CD4-positive, CD25-positive, alpha-beta regulatory T cell (primary cell): ENCODE results near the gene USP46. TPM values are rescaled to one million over a fixed set of nuclear protein-coding genes. Genes with fewer than 3 reads are reported as not detected.

ENCODE experiments used
- ATAC-seq, 2 donors: fragments of 150-1000 bp; cut with Tn5 transposase; one replicate each; pipeline ENCODE4 v1.10.0; 2021; ENCODE audit warnings: low read depth in 2 of 2, moderate number of reproducible peaks in 2 of 2, moderate library complexity in 1 of 2
- DNase-seq, 3 donors: peaks; one replicate each; pipeline versions ENCODE4 v3.0.0 to v3.0.0-alpha.2; 2012 to 2022; ENCODE audit warnings: mixed read lengths in 1 of 3
- H3K27ac ChIP-seq: one replicate; pipeline ENCODE4 v1.7.0; 2013; ENCODE audit warnings: mild to moderate bottlenecking, low read length; ENCODE audit not compliant: insufficient read depth, poor library complexity, severe bottlenecking
- H3K27me3 ChIP-seq: one replicate; pipeline ENCODE4 v1.7.0; 2013; ENCODE audit warnings: low read length; ENCODE audit not compliant: control insufficient read depth, insufficient read depth
- H3K36me3 ChIP-seq: one replicate; pipeline ENCODE4 v1.7.0; 2013; ENCODE audit warnings: mild to moderate bottlenecking, low read length, moderate library complexity; ENCODE audit not compliant: control insufficient read depth, insufficient read depth
- H3K4me1 ChIP-seq: 2 replicates; pipeline ENCODE4 v1.7.0; 2013; ENCODE audit warnings: mild to moderate bottlenecking, low read length; ENCODE audit not compliant: insufficient read depth, control insufficient read depth, poor library complexity, severe bottlenecking
- H3K4me3 ChIP-seq: one replicate; pipeline ENCODE4 v1.7.0; 2013; ENCODE audit warnings: low read depth, mild to moderate bottlenecking, low read length, moderate library complexity
- H3K9me3 ChIP-seq, 2 experiments: 1 replicate in 1 of 2; 2 replicates in 1 of 2; pipeline ENCODE4 v1.7.0; 2013; ENCODE audit warnings: low read length in 2 of 2, mild to moderate bottlenecking in 1 of 2, moderate library complexity in 1 of 2; ENCODE audit not compliant: control insufficient read depth in 2 of 2
- H3K27ac Mint-ChIP-seq, 3 donors: one replicate each; pipeline ENCODE4 v1.8.0; 2020 to 2022; ENCODE audit warnings: mild to moderate bottlenecking in 3 of 3, mixed read lengths in 3 of 3, moderate library complexity in 2 of 3
- H3K27me3 Mint-ChIP-seq: one replicate; pipeline ENCODE4 v1.8.0; 2022; ENCODE audit warnings: mild to moderate bottlenecking, mixed read lengths
- H3K36me3 Mint-ChIP-seq: one replicate; pipeline ENCODE4 v1.8.0; 2020; ENCODE audit warnings: mixed read lengths
- H3K4me1 Mint-ChIP-seq, 4 donors: one replicate each; pipeline ENCODE4 v1.8.0; 2020 to 2022; ENCODE audit warnings: mixed read lengths in 4 of 4, mild to moderate bottlenecking in 1 of 4
- H3K4me3 Mint-ChIP-seq, 4 donors: one replicate each; pipeline ENCODE4 v1.8.0; 2020 to 2022; ENCODE audit warnings: mild to moderate bottlenecking in 4 of 4, mixed read lengths in 4 of 4, moderate library complexity in 3 of 4
- H3K9me3 Mint-ChIP-seq, 7 donors: one replicate each; pipeline ENCODE4 v1.8.0; 2020 to 2022; ENCODE audit warnings: mixed read lengths in 7 of 7, mild to moderate bottlenecking in 3 of 7, moderate library complexity in 2 of 7
- polyA plus RNA-seq, 4 donors: library from polyadenylated mRNA; unstranded; fragments of 300-500 nt; fragmentation: Illumina TruSeq; gene quantifications; one replicate each; pipeline ENCODE4 v1.2.3, GENCODE V29; 2021
- total RNA-seq: library from RNA; stranded (reverse); gene quantifications from one replicate; pipeline ENCODE4 v1.2.3, GENCODE V29; 2022

The USP46 gene
- total and polyA plus RNA-seq, 5 donors from 2014 or later = 0.32 to 9.6 (median 1.7) TPM

GRCh38 chr4:52617336-52618020 lies 41.6 kb downstream of the USP46 start:
- Histone ChIP-seq H3K27ac (no peak overlapping the region), H3K4me3 (no peak overlapping the region), H3K27me3 (no peaks in the 10 kb centered on the region), H3K9me3 (no peaks in the 10 kb centered on the region), H3K36me3 (no peaks in the 10 kb centered on the region), H3K4me1 (peaks cover 4% of the 10 kb centered on the region)
- peak in 1 of 3 donors; percentile 28 for DNase-seq
- Mint-ChIP-seq H3K4me3 (peak overlapping the region in 2 of 4 donors; percentile 29 to 47), H3K9me3 (no peaks in the 10 kb centered on the region), H3K36me3 (no peaks in the 10 kb centered on the region), H3K27me3 (peaks cover 4% of the 10 kb centered on the region), H3K4me1 (peaks cover 0 to 12% (median 7%) of the 10 kb centered on the region in 4 donors), H3K27ac (peak overlapping the region in 1 of 3 donors; percentile 44)
- no peak for ATAC-seq

DNA sequence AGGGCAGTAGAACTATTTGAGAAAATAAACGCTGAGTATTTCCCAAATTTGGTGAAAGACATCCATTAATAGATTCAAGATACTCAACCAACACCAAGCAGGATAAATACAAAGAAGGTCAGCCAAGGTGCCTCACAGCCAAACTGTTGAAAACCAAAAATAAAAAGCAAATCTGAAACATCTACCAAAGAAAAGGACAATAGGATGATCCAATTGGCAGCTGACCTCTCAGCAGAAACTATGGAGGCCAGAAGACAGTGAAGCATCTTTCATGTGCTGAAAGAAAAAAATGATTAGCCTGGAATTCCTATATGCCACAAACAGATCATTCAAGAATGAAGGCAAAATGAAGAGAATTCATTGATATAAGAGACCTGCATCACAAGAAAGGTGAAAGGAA lies 44.9 kb downstream of the USP46 start:
- no peaks in the 10 kb centered on the region for H3K9me3 ChIP-seq

GRCh38 chr4:52612341-52612740 lies 46.8 kb downstream of the USP46 start:
- H3K4me1 Mint-ChIP-seq = peaks cover 0 to 8% (median 4%) of the 10 kb centered on the region in 4 donors
- Histone ChIP-seq H3K9me3 (no peaks in the 10 kb centered on the region), H3K36me3 (no peaks in the 10 kb centered on the region), H3K4me1 (peaks cover under 1% of the 10 kb centered on the region), H3K27ac (no peak overlapping the region), H3K4me3 (no peak overlapping the region), H3K27me3 (no peaks in the 10 kb centered on the region)
- DNase-seq = no peak
- no peak overlapping the region for H3K4me3 Mint-ChIP-seq
- peaks cover 4% of the 10 kb centered on the region for H3K27me3 Mint-ChIP-seq
- no peak for ATAC-seq
- peaks cover 0 to 2% (median 0%) of the 10 kb centered on the region in 7 donors for H3K9me3 Mint-ChIP-seq
- no peak overlapping the region for H3K27ac Mint-ChIP-seq
- H3K36me3 Mint-ChIP-seq = peaks cover 6% of the 10 kb centered on the region

More for the DNA sequence above, 44.9 kb downstream of the USP46 start:
- no peak overlapping the region for H3K4me3 Mint-ChIP-seq
- Histone ChIP-seq H3K27ac (no peak overlapping the region), H3K36me3 (no peaks in the 10 kb centered on the region), H3K4me3 (no peak overlapping the region), H3K27me3 (no peaks in the 10 kb centered on the region), H3K4me1 (peaks cover 4% of the 10 kb centered on the region)
- DNase-seq (no peak), ATAC-seq (no peak)
- peaks cover 4% of the 10 kb centered on the region for H3K27me3 Mint-ChIP-seq
- peaks cover 5% of the 10 kb centered on the region for H3K36me3 Mint-ChIP-seq
- peaks cover 0 to 13% (median 7%) of the 10 kb centered on the region in 4 donors for H3K4me1 Mint-ChIP-seq
- H3K27ac Mint-ChIP-seq = no peak overlapping the region
- H3K9me3 Mint-ChIP-seq = peaks cover 0 to 2% (median 0%) of the 10 kb centered on the region in 7 donors

GRCh38 chr4:52611030-52611555 lies 48.0 kb downstream of the USP46 start:
- Histone ChIP-seq H3K4me1 (no peaks in the 10 kb centered on the region), H3K27ac (no peak overlapping the region), H3K9me3 (no peaks in the 10 kb centered on the region), H3K4me3 (no peak overlapping the region), H3K27me3 (no peaks in the 10 kb centered on the region), H3K36me3 (no peaks in the 10 kb centered on the region)
- DNase-seq (no peak), ATAC-seq (no peak)
- Mint-ChIP-seq H3K27me3 (peaks cover 4% of the 10 kb centered on the region), H3K36me3 (peaks cover 17% of the 10 kb centered on the region), H3K4me1 (peaks cover 0 to 4% (median 2%) of the 10 kb centered on the region in 4 donors), H3K9me3 (peaks cover 0 to 5% (median 0%) of the 10 kb centered on the region in 7 donors), H3K4me3 (no peak overlapping the region), H3K27ac (no peak overlapping the region)

DNA sequence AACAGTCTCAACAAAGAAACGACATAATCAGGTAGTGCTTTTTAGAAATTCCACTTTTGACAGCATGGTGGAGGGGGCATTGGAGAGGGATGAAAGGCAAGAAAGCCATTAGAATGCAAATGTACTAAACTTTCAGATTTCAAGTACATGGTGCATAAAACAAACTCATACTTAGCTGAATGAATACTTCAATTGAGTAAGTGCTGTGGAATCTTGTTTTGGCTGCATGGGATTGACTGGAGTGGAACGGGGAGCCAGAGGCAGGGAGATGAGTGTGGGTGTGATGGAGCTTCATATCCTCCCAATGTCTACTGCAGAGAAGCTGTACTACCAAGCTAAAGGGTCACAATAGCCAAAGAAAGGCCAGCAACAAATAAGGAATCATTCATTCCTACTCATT lies 52.4 kb downstream of the USP46 start:
- DNase-seq = no peak
- Histone ChIP-seq H3K27me3 (no peaks in the 10 kb centered on the region), H3K36me3 (peaks cover 4% of the 10 kb centered on the region), H3K4me1 (no peaks in the 10 kb centered on the region), H3K4me3 (no peak overlapping the region), H3K27ac (no peak overlapping the region), H3K9me3 (no peaks in the 10 kb centered on the region)
- Mint-ChIP-seq H3K27ac (no peak overlapping the region), H3K4me1 (no peaks in the 10 kb centered on the region), H3K27me3 (no peaks in the 10 kb centered on the region), H3K9me3 (peaks cover 0 to 6% (median 1%) of the 10 kb centered on the region in 7 donors), H3K36me3 (peaks cover 20% of the 10 kb centered on the region), H3K4me3 (no peak overlapping the region)
- ATAC-seq = no peak

- H3K4me1 ChIP-seq = no peaks in the 10 kb centered on the region
- peaks cover 0 to 6% (median 1%) of the 10 kb centered on the region in 7 donors for H3K9me3 Mint-ChIP-seq
- H3K4me1 Mint-ChIP-seq = no peaks in the 10 kb centered on the region
- no peaks in the 10 kb centered on the region for H3K27me3 ChIP-seq
- H3K27me3 Mint-ChIP-seq = no peaks in the 10 kb centered on the region
- peaks cover 20% of the 10 kb centered on the region for H3K36me3 Mint-ChIP-seq
- H3K27ac Mint-ChIP-seq = peak overlapping the region in 1 of 3 donors; percentile 5
- no peak overlapping the region for H3K27ac ChIP-seq
- no peak overlapping the region for H3K4me3 ChIP-seq
- no peak overlapping the region for H3K4me3 Mint-ChIP-seq
- no peaks in the 10 kb centered on the region for H3K9me3 ChIP-seq
- peaks cover 4% of the 10 kb centered on the region for H3K36me3 ChIP-seq
- ATAC-seq (no peak), DNase-seq (no peak)
Measured at GRCh38 chr4:52606040-52606439, 53.1 kb downstream of the USP46 start.

DNA sequence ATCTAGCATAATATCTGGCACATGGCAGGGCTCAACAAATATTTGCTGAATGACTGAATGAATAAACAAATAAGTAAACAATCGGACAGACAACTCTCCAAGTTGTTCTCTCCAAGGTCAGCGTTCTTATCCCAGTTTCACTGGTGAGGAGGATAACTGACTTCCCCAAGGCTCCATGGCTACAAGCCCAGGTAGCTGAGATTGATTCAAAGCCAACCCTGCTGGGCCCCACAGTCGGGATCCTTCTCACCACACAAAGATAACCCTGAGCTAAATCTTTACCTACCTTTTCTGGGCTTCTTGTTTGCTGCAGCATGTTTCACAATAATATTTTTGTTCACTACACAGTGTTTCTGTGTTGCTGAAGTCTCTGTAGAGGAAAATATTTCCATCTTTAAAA lies 54.9 kb downstream of the USP46 start:
- ATAC-seq (no peak), DNase-seq (no peak)
- no peak overlapping the region for H3K4me3 Mint-ChIP-seq
- no peak overlapping the region for H3K27ac Mint-ChIP-seq
- H3K27me3 Mint-ChIP-seq = no peaks in the 10 kb centered on the region
- Histone ChIP-seq H3K9me3 (no peaks in the 10 kb centered on the region), H3K4me1 (no peaks in the 10 kb centered on the region), H3K4me3 (no peak overlapping the region), H3K27ac (no peak overlapping the region), H3K36me3 (peaks cover 4% of the 10 kb centered on the region), H3K27me3 (no peaks in the 10 kb centered on the region)
- peaks cover 15% of the 10 kb centered on the region for H3K36me3 Mint-ChIP-seq
- H3K4me1 Mint-ChIP-seq = no peaks in the 10 kb centered on the region
- H3K9me3 Mint-ChIP-seq = peaks cover 0 to 6% (median 0%) of the 10 kb centered on the region in 7 donors

DNA sequence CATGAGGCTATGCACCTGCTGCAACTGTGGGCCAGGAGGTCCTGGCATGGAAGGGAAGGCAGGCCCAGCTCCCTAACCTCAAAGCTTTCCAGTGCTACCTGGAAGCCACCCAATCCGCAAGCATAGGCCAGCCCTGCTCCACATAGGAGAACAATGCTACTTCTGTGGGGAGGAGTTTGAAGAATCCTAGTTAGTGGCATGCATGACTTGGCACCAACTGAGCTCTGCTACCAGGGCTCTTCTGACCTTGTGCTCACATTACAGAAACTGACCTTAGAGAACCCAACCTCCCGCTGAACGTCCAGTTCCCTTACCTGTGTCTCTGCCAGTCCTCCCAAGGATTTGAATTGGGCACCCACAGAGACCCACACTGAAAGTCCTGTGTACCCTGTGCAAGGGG lies 58.8 kb downstream of the USP46 start:
- Mint-ChIP-seq H3K27ac (no peak overlapping the region), H3K4me3 (no peak overlapping the region), H3K27me3 (no peaks in the 10 kb centered on the region), H3K4me1 (no peaks in the 10 kb centered on the region), H3K9me3 (peaks cover 0 to 2% (median 0%) of the 10 kb centered on the region in 7 donors), H3K36me3 (no peaks in the 10 kb centered on the region)
- no peak for ATAC-seq
- H3K4me1 ChIP-seq = no peaks in the 10 kb centered on the region
- no peaks in the 10 kb centered on the region for H3K9me3 ChIP-seq
- DNase-seq = no peak
- no peak overlapping the region for H3K27ac ChIP-seq
- peaks cover 8% of the 10 kb centered on the region for H3K36me3 ChIP-seq
- H3K27me3 ChIP-seq = no peaks in the 10 kb centered on the region
- H3K4me3 ChIP-seq = no peak overlapping the region
